ENCODE data around the gene SLC6A8. TPM values are rescaled to one million over a fixed set of nuclear protein-coding genes. Genes with fewer than 3 reads are reported as not detected.
"Not testable (repeated sequence)": the region's sequence is repeated elsewhere in the genome, so short reads cannot be mapped to it uniquely, and the experiment has no call there.

SLC6A8 gene
- total RNA-seq, 1 donor from 2014 or later = 57.9 TPM

- Histone ChIP-seq H2AFZ (ENCODE audit: low read depth, low read length) (no peak overlapping the region), H4K20me1 (ENCODE audit: insufficient read depth, low read length) (peaks cover under 1% of the 10 kb centered on the region), H3K4me2 (ENCODE audit: low read length) (no peak overlapping the region), H3K27ac (ENCODE audit: low read depth, low read length) (no peak overlapping the region), H3K4me3 (ENCODE audit: insufficient read depth, low read depth, low read length) (no peak overlapping the region), H3K27me3 (ENCODE audit: insufficient read depth, low read length) (no peaks in the 10 kb centered on the region), H3K36me3 (ENCODE audit: insufficient read depth, low read length) (no peaks in the 10 kb centered on the region), H3K4me1 (ENCODE audit: insufficient read depth, low read length) (peaks cover 5% of the 10 kb centered on the region), H3K79me2 (ENCODE audit: insufficient read depth, low read length) (no peaks in the 10 kb centered on the region), H3K9me3 (ENCODE audit: insufficient read depth, low read depth, low read length) (no peaks in the 10 kb centered on the region), H3K9ac (ENCODE audit: low read length) (no peak overlapping the region)
- H3K36me3 Mint-ChIP-seq (ENCODE audit: low read depth, unreplicated experiment) = peaks cover 2% of the 10 kb centered on the region
- H3K4me1 Mint-ChIP-seq (ENCODE audit: low read depth, unreplicated experiment) = no peaks in the 10 kb centered on the region
- H3K27ac Mint-ChIP-seq (ENCODE audit: unreplicated experiment) = no peak overlapping the region
- H3K9me3 Mint-ChIP-seq (ENCODE audit: unreplicated experiment) = no peaks in the 10 kb centered on the region
- H3K27me3 Mint-ChIP-seq (ENCODE audit: low read depth, unreplicated experiment) = no peaks in the 10 kb centered on the region
- H3K4me3 Mint-ChIP-seq (ENCODE audit: unreplicated experiment) = no peak overlapping the region
- TF ChIP-seq, protein P1, sequence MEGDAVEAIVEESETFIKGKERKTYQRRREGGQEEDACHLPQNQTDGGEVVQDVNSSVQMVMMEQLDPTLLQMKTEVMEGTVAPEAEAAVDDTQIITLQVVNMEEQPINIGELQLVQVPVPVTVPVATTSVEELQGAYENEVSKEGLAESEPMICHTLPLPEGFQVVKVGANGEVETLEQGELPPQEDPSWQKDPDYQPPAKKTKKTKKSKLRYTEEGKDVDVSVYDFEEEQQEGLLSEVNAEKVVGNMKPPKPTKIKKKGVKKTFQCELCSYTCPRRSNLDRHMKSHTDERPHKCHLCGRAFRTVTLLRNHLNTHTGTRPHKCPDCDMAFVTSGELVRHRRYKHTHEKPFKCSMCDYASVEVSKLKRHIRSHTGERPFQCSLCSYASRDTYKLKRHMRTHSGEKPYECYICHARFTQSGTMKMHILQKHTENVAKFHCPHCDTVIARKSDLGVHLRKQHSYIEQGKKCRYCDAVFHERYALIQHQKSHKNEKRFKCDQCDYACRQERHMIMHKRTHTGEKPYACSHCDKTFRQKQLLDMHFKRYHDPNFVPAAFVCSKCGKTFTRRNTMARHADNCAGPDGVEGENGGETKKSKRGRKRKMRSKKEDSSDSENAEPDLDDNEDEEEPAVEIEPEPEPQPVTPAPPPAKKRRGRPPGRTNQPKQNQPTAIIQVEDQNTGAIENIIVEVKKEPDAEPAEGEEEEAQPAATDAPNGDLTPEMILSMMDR (IDR thresholded peaks at IDR 0.05; ENCODE audit: insufficient read depth, low read depth, low read length) = no peak
- TF ChIP-seq EZH2 (IDR thresholded peaks at IDR 0.05; ENCODE audit: insufficient read depth, low read length) = no peak
- no peak for FAIRE-seq
- DNase-seq (ENCODE audit: low read depth) = no peak
These were observed 14.8 kb downstream of the SLC6A8 start for GRCh38 chrX:153702336-153703035.

DNA sequence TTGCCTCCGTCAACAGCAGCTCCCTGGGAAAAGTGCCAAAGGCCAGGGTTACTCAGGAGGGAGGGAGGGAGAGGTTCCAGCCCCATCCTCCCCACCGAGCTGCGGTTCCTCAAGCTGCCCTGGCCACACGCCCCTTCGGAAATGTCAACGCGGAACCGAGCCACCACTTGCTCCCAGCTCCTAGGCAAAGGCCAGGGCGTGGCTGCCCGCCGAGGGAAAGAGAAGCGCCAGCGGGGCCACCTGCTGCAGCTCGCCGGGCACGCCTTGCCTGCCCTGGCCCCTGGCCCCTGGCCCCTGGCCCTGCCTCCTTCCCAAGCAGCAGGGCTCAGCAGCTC, 15.3 kb downstream of the SLC6A8 start:
- DNase-seq (ENCODE audit: low read depth) (peak; percentile 73), FAIRE-seq (no peak)
- Mint-ChIP-seq H3K27me3 (ENCODE audit: low read depth, unreplicated experiment) (no peaks in the 10 kb centered on the region), H3K36me3 (ENCODE audit: low read depth, unreplicated experiment) (peaks cover 2% of the 10 kb centered on the region), H3K9me3 (ENCODE audit: unreplicated experiment) (no peaks in the 10 kb centered on the region), H3K4me3 (ENCODE audit: unreplicated experiment) (no peak overlapping the region), H3K27ac (ENCODE audit: unreplicated experiment) (no peak overlapping the region), H3K4me1 (ENCODE audit: low read depth, unreplicated experiment) (peaks cover 1% of the 10 kb centered on the region)
- Histone ChIP-seq H3K79me2 (ENCODE audit: insufficient read depth, low read length) (no peaks in the 10 kb centered on the region), H3K27me3 (ENCODE audit: insufficient read depth, low read length) (no peaks in the 10 kb centered on the region), H3K9ac (ENCODE audit: low read length) (no peak overlapping the region), H3K36me3 (ENCODE audit: insufficient read depth, low read length) (no peaks in the 10 kb centered on the region), H3K27ac (ENCODE audit: low read depth, low read length) (no peak overlapping the region), H3K4me2 (ENCODE audit: low read length) (no peak overlapping the region), H3K9me3 (ENCODE audit: insufficient read depth, low read depth, low read length) (no peaks in the 10 kb centered on the region), H3K4me1 (ENCODE audit: insufficient read depth, low read length) (peaks cover 5% of the 10 kb centered on the region), H2AFZ (ENCODE audit: low read depth, low read length) (no peak overlapping the region), H3K4me3 (ENCODE audit: insufficient read depth, low read depth, low read length) (no peak overlapping the region), H4K20me1 (ENCODE audit: insufficient read depth, low read length) (peaks cover 6% of the 10 kb centered on the region)
- TF ChIP-seq EZH2 (IDR thresholded peaks at IDR 0.05; ENCODE audit: insufficient read depth, low read length) = no peak
- TF ChIP-seq, protein P1 (IDR thresholded peaks at IDR 0.05; ENCODE audit: insufficient read depth, low read depth, low read length) = no peak

- DNase-seq (ENCODE audit: low read depth) (no peak), FAIRE-seq (no peak)
- H3K4me1 Mint-ChIP-seq (ENCODE audit: low read depth, unreplicated experiment) = peaks cover 6% of the 10 kb centered on the region
- no peaks in the 10 kb centered on the region for H3K9me3 Mint-ChIP-seq (ENCODE audit: unreplicated experiment)
- Histone ChIP-seq H3K4me3 (ENCODE audit: insufficient read depth, low read depth, low read length) (no peak overlapping the region), H3K36me3 (ENCODE audit: insufficient read depth, low read length) (no peaks in the 10 kb centered on the region), H3K27ac (ENCODE audit: low read depth, low read length) (no peak overlapping the region), H3K9ac (ENCODE audit: low read length) (no peak overlapping the region), H3K4me1 (ENCODE audit: insufficient read depth, low read length) (peaks cover 5% of the 10 kb centered on the region), H3K79me2 (ENCODE audit: insufficient read depth, low read length) (no peaks in the 10 kb centered on the region), H3K9me3 (ENCODE audit: insufficient read depth, low read depth, low read length) (no peaks in the 10 kb centered on the region), H3K4me2 (ENCODE audit: low read length) (no peak overlapping the region), H3K27me3 (ENCODE audit: insufficient read depth, low read length) (no peaks in the 10 kb centered on the region), H2AFZ (ENCODE audit: low read depth, low read length) (no peak overlapping the region), H4K20me1 (ENCODE audit: insufficient read depth, low read length) (peaks cover 8% of the 10 kb centered on the region)
- no peaks in the 10 kb centered on the region for H3K36me3 Mint-ChIP-seq (ENCODE audit: low read depth, unreplicated experiment)
- TF ChIP-seq, protein P1 (IDR thresholded peaks at IDR 0.05; ENCODE audit: insufficient read depth, low read depth, low read length) = no peak
- no peak for TF ChIP-seq EZH2 (IDR thresholded peaks at IDR 0.05; ENCODE audit: insufficient read depth, low read length)
- H3K27ac Mint-ChIP-seq (ENCODE audit: unreplicated experiment) = no peak overlapping the region
- H3K27me3 Mint-ChIP-seq (ENCODE audit: low read depth, unreplicated experiment) = no peaks in the 10 kb centered on the region
- H3K4me3 Mint-ChIP-seq (ENCODE audit: unreplicated experiment) = no peak overlapping the region
These were observed 16.3 kb downstream of the SLC6A8 start for GRCh38 chrX:153704021-153704526.

DNA sequence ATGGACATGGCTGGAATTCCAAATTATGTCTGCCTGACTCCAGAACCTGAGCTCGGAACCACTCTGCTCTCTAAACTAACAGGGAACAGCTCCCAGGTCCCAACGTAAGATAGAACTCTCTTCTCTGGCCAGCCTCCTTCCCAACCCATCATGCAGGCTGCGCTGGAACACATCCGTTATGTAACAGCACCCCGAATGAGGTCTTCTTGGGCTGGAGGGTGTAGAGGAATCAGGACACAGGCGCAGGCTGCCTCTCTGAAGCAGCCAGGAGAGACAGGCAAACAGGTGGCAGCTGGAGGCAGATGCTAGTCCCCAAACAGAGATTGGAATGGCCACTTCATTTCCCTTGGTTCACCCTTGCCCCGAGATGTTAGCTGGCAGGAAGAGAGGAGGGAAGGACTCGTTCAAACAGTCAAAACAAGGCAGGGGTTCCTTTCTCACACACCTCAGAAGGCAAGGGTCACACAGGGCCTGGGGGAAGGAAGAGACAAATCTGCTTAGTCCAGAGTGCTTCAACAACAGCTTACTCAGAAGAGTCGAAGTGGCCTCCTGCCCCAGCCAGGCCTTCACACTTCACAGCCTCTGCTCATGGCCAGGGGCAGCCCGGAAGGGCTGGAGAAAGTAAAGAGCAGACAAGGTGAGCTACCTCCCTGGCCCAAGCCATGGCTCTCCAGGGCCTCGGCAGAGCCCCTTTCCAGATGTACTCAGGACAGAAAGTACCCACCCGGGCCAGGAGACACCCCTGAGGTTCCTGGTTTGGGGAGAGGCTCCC, 17.1 kb downstream of the SLC6A8 start:
- FAIRE-seq; H3K36me3 Mint-ChIP-seq (ENCODE audit: low read depth, unreplicated experiment); DNase-seq (ENCODE audit: low read depth): not testable (repeated sequence)

More for the DNA sequence above, 17.1 kb downstream of the SLC6A8 start:
- not testable (repeated sequence) for H3K4me1 ChIP-seq (ENCODE audit: insufficient read depth, low read length); H3K4me3 ChIP-seq (ENCODE audit: insufficient read depth, low read depth, low read length); H3K27me3 Mint-ChIP-seq (ENCODE audit: low read depth, unreplicated experiment); H3K9ac ChIP-seq (ENCODE audit: low read length); H3K36me3 ChIP-seq (ENCODE audit: insufficient read depth, low read length); H3K4me1 Mint-ChIP-seq (ENCODE audit: low read depth, unreplicated experiment); H3K4me2 ChIP-seq (ENCODE audit: low read length); H3K9me3 ChIP-seq (ENCODE audit: insufficient read depth, low read depth, low read length); H3K79me2 ChIP-seq (ENCODE audit: insufficient read depth, low read length); H3K9me3 Mint-ChIP-seq (ENCODE audit: unreplicated experiment); H3K27me3 ChIP-seq (ENCODE audit: insufficient read depth, low read length); H2AFZ ChIP-seq (ENCODE audit: low read depth, low read length); H3K27ac Mint-ChIP-seq (ENCODE audit: unreplicated experiment); H3K4me3 Mint-ChIP-seq (ENCODE audit: unreplicated experiment); H3K27ac ChIP-seq (ENCODE audit: low read depth, low read length); H4K20me1 ChIP-seq (ENCODE audit: insufficient read depth, low read length)
